Peyer's patch (tissue), 4 donors: ENCODE results near the gene ZNF302. TPM values are rescaled to one million over a fixed set of nuclear protein-coding genes. Genes with fewer than 3 reads are reported as not detected.
A peak's percentile ranks its signal among the peaks of the same experiment; 100 is the strongest.
"Not testable (repeated sequence)": the region's sequence is repeated elsewhere in the genome, so short reads cannot be mapped to it uniquely, and the experiment has no call there.

Experiments used
- DNase-seq, 3 donors: peaks; one replicate each; pipeline ENCODE4 v3.0.0-alpha.2; 2017 to 2019
- H3K27ac ChIP-seq, 4 donors: fragments of 200-600 bp; sonication (generic); one replicate each; pipeline ENCODE4 v1.5.1; 2016 to 2019
- H3K27me3 ChIP-seq, 2 donors: fragments of 200-600 bp; sonication (generic); one replicate each; pipeline ENCODE4 v1.5.1; 2019
- H3K36me3 ChIP-seq, 3 donors: fragments of 200-600 bp; sonication (generic); one replicate each; pipeline ENCODE4 v1.5.1; 2016 to 2019
- H3K4me1 ChIP-seq, 4 donors: fragments of 200-600 bp; sonication (generic); one replicate each; pipeline ENCODE4 v1.5.1; 2016 to 2019
- H3K4me3 ChIP-seq, 4 donors: fragments of 200-600 bp; sonication (generic); 1 replicate in 3 of 4; 2 replicates in 1 of 4; pipeline ENCODE4 v1.5.1; 2016 to 2019; ENCODE audit warnings: mild to moderate bottlenecking in 1 of 4
- H3K9me3 ChIP-seq, 4 donors: fragments of 200-600 bp; sonication (generic); one replicate each; pipeline ENCODE4 v1.5.1; 2016 to 2019; ENCODE audit warnings: mild to moderate bottlenecking in 1 of 4
- CTCF ChIP-seq, 6 experiments: fragments of 450-650 bp in 4 of 6; fragments of 200-600 bp in 2 of 6; sonication (generic) in 1 of 6; IDR thresholded peaks; one replicate each; pipeline ENCODE4 v1.5.1; 2017 to 2019; ENCODE audit warnings: antibody characterized with exemption in 6 of 6, mild to moderate bottlenecking in 3 of 6, moderate library complexity in 1 of 6
- POLR2A ChIP-seq, 2 donors: fragments of 450-650 bp; IDR thresholded peaks; one replicate each; pipeline ENCODE4 v1.5.1; 2017; ENCODE audit warnings: antibody characterized with exemption in 2 of 2, mild to moderate bottlenecking in 2 of 2, moderate library complexity in 2 of 2
- total RNA-seq, 4 donors: library from RNA; depleted of rRNA; stranded (reverse); fragments of >200 nt; gene quantifications; one replicate each; pipeline ENCODE4 v1.1.0, GENCODE V29; 2016

The ZNF302 gene
- total RNA-seq, 4 donors from 2014 or later: 17.3 to 28.4 (median 25.0) TPM

GRCh38 chr19:34662919-34663318, 14.6 kb upstream of the ZNF302 start:
- Histone ChIP-seq H3K4me3 (no peak overlapping the region), H3K27me3 (no peaks in the 10 kb centered on the region), H3K4me1 (no peaks in the 10 kb centered on the region), H3K27ac (no peak overlapping the region), H3K36me3 (no peaks in the 10 kb centered on the region), H3K9me3 (no peaks in the 10 kb centered on the region)
- peak in 1 of 3 donors; percentile 21 for DNase-seq
- TF ChIP-seq CTCF (IDR thresholded peaks at IDR 0.05): peak in 4 of 6 experiments; percentile 15 to 27 (median 24)
- TF ChIP-seq POLR2A (IDR thresholded peaks at IDR 0.05): no peak

- no peak for DNase-seq
- H3K4me1 ChIP-seq: no peaks in the 10 kb centered on the region
- no peaks in the 10 kb centered on the region for H3K36me3 ChIP-seq
- TF ChIP-seq POLR2A (IDR thresholded peaks at IDR 0.05) (no peak), CTCF (IDR thresholded peaks at IDR 0.05) (no peak)
- no peaks in the 10 kb centered on the region for H3K9me3 ChIP-seq
- H3K27me3 ChIP-seq: no peaks in the 10 kb centered on the region
- H3K4me3 ChIP-seq: no peak overlapping the region
- H3K27ac ChIP-seq: no peak overlapping the region
Measured at GRCh38 chr19:34664168-34664567, 13.3 kb upstream of the ZNF302 start.

GRCh38 chr19:34664870-34665269, 12.6 kb upstream of the ZNF302 start:
- Histone ChIP-seq H3K9me3 (no peaks in the 10 kb centered on the region), H3K4me3 (no peak overlapping the region), H3K36me3 (no peaks in the 10 kb centered on the region), H3K4me1 (no peaks in the 10 kb centered on the region), H3K27ac (no peak overlapping the region), H3K27me3 (no peaks in the 10 kb centered on the region)
- no peak for DNase-seq
- no peak for TF ChIP-seq POLR2A (IDR thresholded peaks at IDR 0.05)
- TF ChIP-seq CTCF (IDR thresholded peaks at IDR 0.05): no peak

GRCh38 chr19:34665275-34665674, 12.2 kb upstream of the ZNF302 start:
- DNase-seq, H3K9me3 ChIP-seq, H3K27me3 ChIP-seq, H3K4me3 ChIP-seq, H3K4me1 ChIP-seq, H3K27ac ChIP-seq, H3K36me3 ChIP-seq: not testable (repeated sequence)

- DNase-seq: no peak
- no peaks in the 10 kb centered on the region for H3K4me1 ChIP-seq
Measured at GRCh38 chr19:34666200-34666957, 11.1 kb upstream of the ZNF302 start.

GRCh38 chr19:34666958-34667265, 10.6 kb upstream of the ZNF302 start:
- no peaks in the 10 kb centered on the region for H3K4me1 ChIP-seq
- peak overlapping the region in 1 of 4 donors; percentile 51 for H3K4me3 ChIP-seq
- TF ChIP-seq POLR2A (IDR thresholded peaks at IDR 0.05) (no peak), CTCF (IDR thresholded peaks at IDR 0.05) (no peak)
- H3K27me3 ChIP-seq: no peaks in the 10 kb centered on the region
- H3K9me3 ChIP-seq: no peaks in the 10 kb centered on the region
- DNase-seq: no peak
- H3K36me3 ChIP-seq: no peaks in the 10 kb centered on the region
- H3K27ac ChIP-seq: peak overlapping the region in 1 of 4 donors; percentile 25

More at GRCh38 chr19:34666200-34666957, 11.1 kb upstream of the ZNF302 start:
- no peaks in the 10 kb centered on the region for H3K36me3 ChIP-seq
- no peak overlapping the region for H3K27ac ChIP-seq
- H3K4me3 ChIP-seq: no peak overlapping the region
- H3K27me3 ChIP-seq: no peaks in the 10 kb centered on the region
- no peaks in the 10 kb centered on the region for H3K9me3 ChIP-seq
- no peak for TF ChIP-seq CTCF (IDR thresholded peaks at IDR 0.05)
- TF ChIP-seq POLR2A (IDR thresholded peaks at IDR 0.05): no peak
